Measurements from ENCODE around the gene PIP4K2C.
"Not testable (repeated sequence)": the region's sequence is repeated elsewhere in the genome, so short reads cannot be mapped to it uniquely, and the experiment has no call there.

PIP4K2C gene

GRCh38 chr12:57560516-57560915, 30.5 kb upstream of the PIP4K2C start:
- DNase-seq: no peak

- not testable (repeated sequence) for DNase-seq
These were observed 29.9 kb upstream of the PIP4K2C start for GRCh38 chr12:57561117-57561516.

GRCh38 chr12:57563358-57563757, 27.6 kb upstream of the PIP4K2C start:
- DNase-seq: no peak

- DNase-seq: no peak
These were observed 26.7 kb upstream of the PIP4K2C start for GRCh38 chr12:57564178-57564740.

- DNase-seq: no peak
These were observed 22.2 kb upstream of the PIP4K2C start for GRCh38 chr12:57568838-57569237.

GRCh38 chr12:57569858-57570257, 21.1 kb upstream of the PIP4K2C start:
- DNase-seq: no peak

- not testable (repeated sequence) for DNase-seq
These were observed 20.6 kb upstream of the PIP4K2C start for GRCh38 chr12:57570438-57570837.

- DNase-seq: no peak
These were observed 18.8 kb upstream of the PIP4K2C start for GRCh38 chr12:57571926-57572762.

- DNase-seq: no peak
These were observed 16.2 kb upstream of the PIP4K2C start for GRCh38 chr12:57574795-57575194.

- no peak for DNase-seq
These were observed 15.0 kb upstream of the PIP4K2C start for GRCh38 chr12:57575771-57576612.

GRCh38 chr12:57576613-57577160, 14.3 kb upstream of the PIP4K2C start:
- no peak for DNase-seq

GRCh38 chr12:57577981-57578758, 12.8 kb upstream of the PIP4K2C start:
- no peak for DNase-seq

GRCh38 chr12:57579011-57579410, 12.0 kb upstream of the PIP4K2C start:
- no peak for DNase-seq

- DNase-seq: no peak
These were observed 11.1 kb upstream of the PIP4K2C start for GRCh38 chr12:57579677-57580465.

GRCh38 chr12:57580466-57580795, 10.6 kb upstream of the PIP4K2C start:
- DNase-seq: no peak

- no peak for DNase-seq
These were observed 9.2 kb upstream of the PIP4K2C start for GRCh38 chr12:57581802-57582201.

GRCh38 chr12:57582440-57582839, 8.6 kb upstream of the PIP4K2C start:
- no peak for DNase-seq

- DNase-seq: peak; percentile 72
These were observed 7.8 kb upstream of the PIP4K2C start for GRCh38 chr12:57583008-57583831.

GRCh38 chr12:57584050-57584449, 6.9 kb upstream of the PIP4K2C start:
- no peak for DNase-seq

- DNase-seq: no peak
These were observed 6.3 kb upstream of the PIP4K2C start for GRCh38 chr12:57584690-57585089.

GRCh38 chr12:57585156-57585555, 5.8 kb upstream of the PIP4K2C start:
- no peak for DNase-seq

Data from CD4-positive, alpha-beta T cell treated with Interleukin-17A for 4 hours (primary cell).